Stimulated activated CD4-positive, alpha-beta T cell treated with anti-CD3 and anti-CD28 coated beads, Interleukin-2, amount 100 ng/mL, for 48 hours (primary cell): ENCODE measurements around the gene LST1.
A peak's percentile ranks its signal among the peaks of the same experiment; 100 is the strongest.
"Not testable (repeated sequence)": the region's sequence is repeated elsewhere in the genome, so short reads cannot be mapped to it uniquely, and the experiment has no call there.

Experiments used
- DNase-seq, 2 donors: peaks; one replicate each; pipeline ENCODE4 v3.0.0-alpha.2; 2020

LST1 gene

GRCh38 chr6:31581434-31582229, 4.4 kb upstream of the LST1 start:
- no peak for DNase-seq

- DNase-seq: no peak
Observed at GRCh38 chr6:31582230-31582643, 3.8 kb upstream of the LST1 start, which contains the start of gene LTB. Gene LTB (minus strand): TSS chr6:31582424. CDS start chr6:31582417, 7 bp downstream.

GRCh38 chr6:31585491-31585890, 586 bp upstream of the LST1 start:
- no peak for DNase-seq

GRCh38 chr6:31586599-31587281, 663 bp downstream of the LST1 start:
- no peak for DNase-seq

- DNase-seq: no peak
Observed at GRCh38 chr6:31587791-31588777, 2.0 kb downstream of the LST1 start.

GRCh38 chr6:31588871-31589650, 3.0 kb downstream of the LST1 start:
- no peak for DNase-seq

GRCh38 chr6:31590691-31591090, 4.6 kb downstream of the LST1 start:
- DNase-seq: not testable (repeated sequence)

- DNase-seq: no peak
Observed at GRCh38 chr6:31592396-31592771, 6.3 kb downstream of the LST1 start.

- DNase-seq: no peak
Observed at GRCh38 chr6:31597006-31597405, 10.9 kb downstream of the LST1 start.

- DNase-seq: no peak
Observed at GRCh38 chr6:31607317-31607716, 21.2 kb downstream of the LST1 start.

- no peak for DNase-seq
Observed at GRCh38 chr6:31609519-31610406, 23.7 kb downstream of the LST1 start.

- no peak for DNase-seq
Observed at GRCh38 chr6:31610968-31611367, 24.9 kb downstream of the LST1 start.

- DNase-seq: no peak
Observed at GRCh38 chr6:31614075-31614619, 28.1 kb downstream of the LST1 start.

- DNase-seq: no peak
Observed at GRCh38 chr6:31614684-31615578, 28.9 kb downstream of the LST1 start, which contains the start of gene AIF1. Gene AIF1 (plus strand): TSS chr6:31615234. CDS start chr6:31615330, 96 bp downstream.

- DNase-seq: no peak
Observed at GRCh38 chr6:31615748-31616147, 29.7 kb downstream of the LST1 start.

- no peak for DNase-seq
Observed at GRCh38 chr6:31617010-31617409, 30.9 kb downstream of the LST1 start.

GRCh38 chr6:31619805-31620585, 33.9 kb downstream of the LST1 start:
- DNase-seq: peak; percentile 93 to 94

GRCh38 chr6:31620586-31621319, 34.7 kb downstream of the LST1 start, which contains the start of gene PRRC2A:
Gene PRRC2A (plus strand): TSS chr6:31620715. CDS start chr6:31622790, 2,075 bp downstream.
- DNase-seq: peak; percentile 76 to 97
